Calu3 (cell line): Measurements from ENCODE around the gene DLG2. TPM values are rescaled to one million over a fixed set of nuclear protein-coding genes. Genes with fewer than 3 reads are reported as not detected.
"Not testable (repeated sequence)": the region's sequence is repeated elsewhere in the genome, so short reads cannot be mapped to it uniquely, and the experiment has no call there.

ENCODE experiments used
- BruUV-seq: library from RNA; stranded (reverse); fragments of 400-500 nt; replicated peaks from 2 replicates; lab custom pipeline; 2021; lab: Mats Ljungman, UMichigan
- CTCF ChIA-PET: fragments of 300-600 bp; sonication (Branson Sonifier 250); formaldehyde crosslinking; loops from one replicate; lab custom pipeline; 2022; ENCODE audit warnings: antibody characterized with exemption; lab: Charles Lee
- DNase-seq: peaks from one replicate; pipeline ENCODE4 v3.0.0; 2022
- H3K27ac Mint-ChIP-seq: one replicate; pipeline ENCODE4 v1.8.0; 2022; ENCODE audit warnings: mixed read lengths; ENCODE audit not compliant: unreplicated experiment
- H3K27me3 Mint-ChIP-seq: one replicate; pipeline ENCODE4 v1.8.0; 2022; ENCODE audit warnings: mixed read lengths; ENCODE audit not compliant: unreplicated experiment
- H3K36me3 Mint-ChIP-seq: one replicate; pipeline ENCODE4 v1.8.0; 2022; ENCODE audit warnings: mild to moderate bottlenecking, moderate library complexity, mixed read lengths; ENCODE audit not compliant: insufficient read depth, unreplicated experiment
- H3K4me1 Mint-ChIP-seq: one replicate; pipeline ENCODE4 v1.8.0; 2022; ENCODE audit warnings: mild to moderate bottlenecking, low read depth, mixed read lengths; ENCODE audit not compliant: unreplicated experiment
- H3K4me3 Mint-ChIP-seq: one replicate; pipeline ENCODE4 v1.8.0; 2022; ENCODE audit warnings: mild to moderate bottlenecking, low read depth, moderate library complexity, mixed read lengths; ENCODE audit not compliant: unreplicated experiment
- H3K9me3 Mint-ChIP-seq: one replicate; pipeline ENCODE4 v1.8.0; 2022; ENCODE audit warnings: low read depth, mixed read lengths; ENCODE audit not compliant: unreplicated experiment
- CTCF ChIP-seq: fragments of 200-600 bp; IDR thresholded peaks from one replicate; pipeline ENCODE4 v1.8.0; 2022; ENCODE audit warnings: antibody characterized with exemption; ENCODE audit not compliant: unreplicated experiment
- intact Hi-C: fragments of 100-400 bp; cut with micrococcal nuclease; formaldehyde crosslinking; loops from one replicate; pipeline ENCODE4 v1.10.0; 2022; ENCODE audit not compliant: unreplicated experiment
- total RNA-seq: library from RNA; stranded (reverse); gene quantifications from 2 replicates; pipeline ENCODE4 v1.2.3, GENCODE V29; 2022

Gene DLG2
- total RNA-seq, 1 experiment from 2014 or later = 0.71 TPM

DNA sequence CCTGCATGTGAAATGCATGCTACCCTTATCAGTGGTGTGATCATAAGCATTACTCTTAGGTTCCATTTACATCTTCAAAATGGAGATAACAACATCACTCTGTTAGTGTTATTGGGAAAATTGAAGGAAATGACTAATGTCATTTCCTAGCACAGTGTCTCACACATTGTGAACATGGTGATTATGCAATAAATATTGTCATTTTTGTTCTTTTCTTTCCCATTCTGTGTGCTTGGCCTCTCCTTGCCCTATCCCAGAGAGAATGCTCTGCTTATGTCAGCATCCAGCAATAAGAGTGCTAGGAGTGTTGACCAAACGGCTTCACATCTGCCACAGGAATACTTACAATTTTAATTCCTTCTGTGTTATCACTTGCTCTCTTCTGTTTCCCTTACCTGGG lies 1316.9 kb downstream of the DLG2 start:
- Mint-ChIP-seq H3K36me3 (no peaks in the 10 kb centered on the region), H3K4me3 (no peak overlapping the region), H3K27me3 (no peaks in the 10 kb centered on the region), H3K4me1 (no peaks in the 10 kb centered on the region), H3K9me3 (peaks cover 3% of the 10 kb centered on the region), H3K27ac (no peak overlapping the region)
- no peak for TF ChIP-seq CTCF
- no peak for DNase-seq
- BruUV-seq = no TSS peak
- CTCF ChIA-PET = no interaction called here
- intact Hi-C loops = no loop called here

DNA sequence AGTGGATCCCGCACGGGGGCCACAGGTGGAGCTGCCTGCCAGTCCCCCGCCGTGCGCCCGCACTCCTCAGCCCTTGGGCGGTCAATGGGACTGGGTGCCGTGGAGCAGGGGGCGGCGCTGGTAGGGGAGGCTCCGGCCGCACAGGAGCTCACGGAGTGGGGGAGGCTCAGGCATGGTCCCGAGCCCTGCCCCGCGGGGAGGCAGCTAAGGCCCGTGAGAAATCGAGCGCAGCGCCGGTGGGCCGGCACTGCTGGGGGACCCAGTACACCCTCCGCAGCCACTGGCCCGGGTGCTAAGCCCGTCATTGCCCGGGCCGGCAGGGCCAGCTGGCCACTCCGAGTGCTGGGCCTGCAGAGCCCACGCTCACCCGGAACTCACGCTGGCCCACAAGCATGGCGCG lies 1318.7 kb downstream of the DLG2 start:
- H3K36me3 Mint-ChIP-seq, BruUV-seq, intact Hi-C loops, CTCF ChIA-PET, H3K9me3 Mint-ChIP-seq, H3K27me3 Mint-ChIP-seq, H3K4me1 Mint-ChIP-seq, DNase-seq, H3K27ac Mint-ChIP-seq, H3K4me3 Mint-ChIP-seq: not testable (repeated sequence)

- no TSS peak for BruUV-seq
- no peaks in the 10 kb centered on the region for H3K27me3 Mint-ChIP-seq
- no peaks in the 10 kb centered on the region for H3K4me1 Mint-ChIP-seq
- no peak overlapping the region for H3K4me3 Mint-ChIP-seq
- H3K9me3 Mint-ChIP-seq = no peaks in the 10 kb centered on the region
- no peak for DNase-seq
- intact Hi-C loops = no loop called here
- H3K36me3 Mint-ChIP-seq = no peaks in the 10 kb centered on the region
- no peak for TF ChIP-seq CTCF
- CTCF ChIA-PET = no interaction called here
- no peak overlapping the region for H3K27ac Mint-ChIP-seq
Measured at GRCh38 chr11:84300092-84300491, 1327.1 kb downstream of the DLG2 start.

- no peaks in the 10 kb centered on the region for H3K9me3 Mint-ChIP-seq
- H3K4me1 Mint-ChIP-seq = no peaks in the 10 kb centered on the region
- H3K27me3 Mint-ChIP-seq = no peaks in the 10 kb centered on the region
- H3K36me3 Mint-ChIP-seq = no peaks in the 10 kb centered on the region
- intact Hi-C loops = no loop called here
- no peak overlapping the region for H3K4me3 Mint-ChIP-seq
- BruUV-seq = no TSS peak
- no peak for DNase-seq
- CTCF ChIA-PET = no interaction called here
- TF ChIP-seq CTCF = no peak
- no peak overlapping the region for H3K27ac Mint-ChIP-seq
Measured at GRCh38 chr11:84297570-84297969, 1329.6 kb downstream of the DLG2 start.

DNA sequence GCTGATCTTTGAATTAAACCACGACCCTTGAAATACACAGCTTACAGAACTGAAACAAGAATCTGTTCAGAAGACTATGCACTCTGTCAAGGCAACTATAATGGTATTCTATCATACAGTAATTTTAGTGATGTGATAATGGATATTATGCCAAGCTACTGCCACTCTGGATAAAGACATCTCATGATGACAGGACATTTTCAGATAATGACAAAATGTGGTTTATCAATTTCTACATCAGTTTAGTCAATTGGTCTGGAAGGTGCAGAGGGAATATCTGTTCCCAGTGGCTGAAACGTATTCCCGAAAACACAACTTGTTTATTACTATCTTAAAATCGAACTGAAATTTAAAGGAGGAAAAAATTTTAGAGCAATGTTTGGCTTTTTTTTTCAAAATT lies 1331.3 kb downstream of the DLG2 start:
- Mint-ChIP-seq H3K36me3 (no peaks in the 10 kb centered on the region), H3K27me3 (no peaks in the 10 kb centered on the region), H3K9me3 (no peaks in the 10 kb centered on the region), H3K4me3 (no peak overlapping the region), H3K4me1 (no peaks in the 10 kb centered on the region), H3K27ac (no peak overlapping the region)
- no peak for TF ChIP-seq CTCF
- BruUV-seq = no TSS peak
- intact Hi-C loops = no loop called here
- CTCF ChIA-PET = no interaction called here
- DNase-seq = no peak
